Measurements from ENCODE around the gene DENND1B.

GRCh38 chr1:197768014-197768805, 7.1 kb downstream of the DENND1B start:
- TF ChIP-seq CTCF (IDR thresholded peaks at IDR 0.05; ENCODE audit: control extremely low read depth in 1 of 3, insufficient read depth in 1 of 3, low read depth in 1 of 3, low read length in 3 of 3) (no peak), POLR2A (IDR thresholded peaks at IDR 0.05; ENCODE audit: control extremely low read depth in 1 of 2, low read depth in 2 of 2, low read length in 2 of 2) (no peak), TAF1 (IDR thresholded peaks at IDR 0.05; ENCODE audit: low read depth, low read length) (no peak), POU5F1 (IDR thresholded peaks at IDR 0.05; ENCODE audit: low read depth, low read length) (no peak), CHD2 (IDR thresholded peaks at IDR 0.05; ENCODE audit: low read length) (no peak)

All from H1 (cell line).